GM04503 (cell line): ENCODE results near the gene KCNJ1.

Source experiments
- DNase-seq: peaks from one replicate; pipeline ENCODE4 v3.0.0-alpha.2; 2012; ENCODE audit warnings: low read depth

KCNJ1 gene

GRCh38 chr11:128822130-128822529, 45.0 kb downstream of the KCNJ1 start:
- DNase-seq, result no peak

GRCh38 chr11:128821556-128821955, 45.5 kb downstream of the KCNJ1 start:
- DNase-seq, result no peak

DNA sequence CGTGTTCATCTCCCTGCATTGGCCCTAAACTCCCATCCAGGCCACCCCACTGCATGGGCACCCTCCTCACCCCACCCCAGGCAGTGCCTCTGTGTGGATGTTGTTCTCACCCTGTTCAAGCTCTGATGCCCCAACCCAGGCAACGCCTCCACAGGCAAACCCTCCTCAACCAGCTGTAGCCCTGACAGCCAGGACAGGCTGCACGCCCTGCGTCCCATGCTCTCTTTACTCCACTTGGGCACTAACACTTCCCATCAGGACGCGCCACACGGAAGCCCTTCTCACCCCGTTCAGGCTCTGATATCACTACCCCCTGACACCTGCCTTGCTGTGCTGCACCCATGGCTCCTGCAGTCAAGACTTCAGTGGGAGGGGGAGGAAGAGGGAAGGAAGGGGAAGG, 47.9 kb downstream of the KCNJ1 start:
- no peak for DNase-seq

GRCh38 chr11:128814856-128815705, 52.0 kb downstream of the KCNJ1 start:
- peak; percentile 91 for DNase-seq

DNA sequence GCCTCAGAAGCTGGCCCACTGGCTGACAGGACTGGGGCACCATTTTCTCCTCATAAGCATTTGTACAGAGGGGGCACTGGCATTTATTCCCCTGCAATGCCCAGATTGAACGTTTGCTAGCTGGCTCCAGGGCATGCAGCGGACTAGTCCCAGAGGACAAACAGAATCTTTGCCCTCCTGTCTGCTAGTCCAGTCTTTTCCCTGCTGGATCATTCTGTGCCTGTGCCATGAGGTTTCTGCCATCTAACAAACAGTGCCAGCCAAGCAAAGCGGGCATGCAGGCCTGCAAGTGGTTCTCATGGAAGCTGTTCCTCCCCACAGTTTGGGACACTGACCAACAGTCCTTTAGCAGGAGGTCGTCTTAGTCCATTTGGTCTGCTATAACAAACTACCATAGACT, 53.4 kb downstream of the KCNJ1 start:
- DNase-seq, result no peak

DNA sequence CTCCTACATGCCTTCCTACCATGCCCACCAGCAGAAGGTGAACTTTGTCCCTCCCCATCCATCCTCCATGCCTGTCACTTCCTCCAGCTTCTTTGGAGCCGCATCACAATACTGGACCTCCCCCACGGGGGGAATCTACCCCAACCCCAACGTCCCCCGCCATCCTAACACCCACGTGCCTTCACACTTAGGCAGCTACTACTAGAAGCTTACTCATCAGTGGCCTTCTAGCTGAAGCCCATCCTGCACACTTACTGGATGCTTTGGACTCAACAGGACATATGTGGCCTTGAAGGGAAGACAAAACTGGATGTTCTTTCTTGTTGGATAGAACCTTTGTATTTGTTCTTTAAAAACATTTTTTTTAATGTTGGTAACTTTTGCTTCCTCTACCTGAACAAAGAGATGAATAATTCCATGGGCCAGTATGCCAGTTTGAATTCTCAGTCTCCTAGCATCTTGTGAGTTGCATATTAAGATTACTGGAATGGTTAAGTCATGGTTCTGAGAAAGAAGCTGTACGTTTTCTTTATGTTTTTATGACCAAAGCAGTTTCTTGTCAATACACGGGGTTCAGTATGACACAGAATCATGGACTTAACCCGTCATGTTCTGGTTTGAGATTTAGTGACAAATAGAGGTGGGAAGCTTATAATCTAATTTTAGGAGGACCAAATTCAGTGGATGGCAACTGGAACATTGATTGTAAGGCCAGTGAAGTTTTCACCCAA, 56.1 kb downstream of the KCNJ1 start:
- no peak for DNase-seq

DNA sequence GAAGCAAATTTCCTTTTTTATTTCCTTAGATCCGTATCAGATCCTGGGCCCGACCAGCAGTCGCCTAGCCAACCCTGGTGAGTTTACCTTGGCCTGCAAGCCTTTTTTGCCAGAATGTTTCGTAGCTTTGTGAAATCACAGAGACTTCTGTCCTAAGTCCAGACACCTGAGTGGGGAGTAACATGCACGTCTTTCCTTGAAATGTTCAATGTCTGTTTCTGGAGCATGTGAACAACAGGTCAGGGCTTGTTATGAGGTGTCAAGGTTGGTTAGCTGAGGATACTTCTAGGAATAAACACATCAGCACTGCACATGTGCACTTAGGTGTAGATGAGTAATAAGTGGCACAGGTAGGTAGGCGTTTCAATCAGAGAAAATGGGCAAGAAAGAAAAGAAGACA, 58.0 kb downstream of the KCNJ1 start:
- no peak for DNase-seq

DNA sequence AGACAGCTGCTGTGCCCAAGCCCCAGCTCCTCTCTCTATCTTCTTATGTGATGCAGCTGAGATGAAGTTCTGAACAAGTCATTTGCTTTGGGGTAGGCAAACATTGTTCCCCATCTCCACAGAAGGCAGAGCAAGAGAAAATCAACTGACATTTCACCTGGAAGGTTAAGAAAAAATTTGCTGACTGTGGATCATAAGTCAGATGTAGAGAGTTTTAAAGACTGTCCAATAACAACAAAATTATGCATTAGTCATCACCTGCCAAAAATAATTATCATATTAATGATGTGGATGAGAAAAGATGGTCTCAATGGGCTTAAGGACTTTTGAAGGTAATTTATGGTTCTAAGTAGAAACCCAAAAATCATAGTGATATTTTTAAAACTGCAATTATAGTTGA, 59.2 kb downstream of the KCNJ1 start:
- no peak for DNase-seq

DNA sequence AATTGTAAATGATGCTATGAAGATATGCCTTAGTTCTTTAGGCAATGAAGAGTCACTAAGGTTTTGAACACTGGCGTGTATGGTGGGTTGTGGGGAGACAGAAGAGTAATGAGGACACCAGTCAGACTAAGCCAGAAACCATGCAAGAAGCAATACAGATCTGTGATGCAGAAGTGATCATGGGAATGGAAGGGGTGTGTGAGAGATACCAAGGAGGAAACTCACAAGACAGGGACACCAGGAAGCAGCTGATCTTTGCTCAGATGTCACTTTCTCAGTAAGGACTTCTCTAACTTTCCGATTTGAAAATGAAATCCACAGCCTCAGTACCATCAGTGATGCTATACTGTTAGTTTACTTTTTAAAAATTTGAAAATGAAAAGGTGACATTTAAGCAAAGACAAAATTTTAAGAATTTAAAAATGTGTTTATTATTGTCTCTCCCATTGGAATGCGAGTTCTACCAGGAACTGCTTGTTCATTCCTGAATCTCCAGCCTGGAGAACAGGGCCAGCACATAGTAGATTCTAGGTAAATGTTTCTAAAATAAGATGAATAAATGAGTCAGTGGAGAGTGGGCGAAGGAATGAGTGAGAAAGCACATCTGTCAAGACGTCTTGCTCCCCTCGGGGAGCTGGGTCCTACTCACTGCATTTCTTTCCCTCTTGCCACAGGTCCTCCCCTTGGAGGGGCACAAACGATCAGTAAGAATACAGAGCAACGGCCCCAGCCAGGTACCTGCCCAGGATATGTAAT, 60.4 kb downstream of the KCNJ1 start:
- no peak for DNase-seq

- DNase-seq, result no peak
Measured at GRCh38 chr11:128804481-128804880, 62.6 kb downstream of the KCNJ1 start.

DNA sequence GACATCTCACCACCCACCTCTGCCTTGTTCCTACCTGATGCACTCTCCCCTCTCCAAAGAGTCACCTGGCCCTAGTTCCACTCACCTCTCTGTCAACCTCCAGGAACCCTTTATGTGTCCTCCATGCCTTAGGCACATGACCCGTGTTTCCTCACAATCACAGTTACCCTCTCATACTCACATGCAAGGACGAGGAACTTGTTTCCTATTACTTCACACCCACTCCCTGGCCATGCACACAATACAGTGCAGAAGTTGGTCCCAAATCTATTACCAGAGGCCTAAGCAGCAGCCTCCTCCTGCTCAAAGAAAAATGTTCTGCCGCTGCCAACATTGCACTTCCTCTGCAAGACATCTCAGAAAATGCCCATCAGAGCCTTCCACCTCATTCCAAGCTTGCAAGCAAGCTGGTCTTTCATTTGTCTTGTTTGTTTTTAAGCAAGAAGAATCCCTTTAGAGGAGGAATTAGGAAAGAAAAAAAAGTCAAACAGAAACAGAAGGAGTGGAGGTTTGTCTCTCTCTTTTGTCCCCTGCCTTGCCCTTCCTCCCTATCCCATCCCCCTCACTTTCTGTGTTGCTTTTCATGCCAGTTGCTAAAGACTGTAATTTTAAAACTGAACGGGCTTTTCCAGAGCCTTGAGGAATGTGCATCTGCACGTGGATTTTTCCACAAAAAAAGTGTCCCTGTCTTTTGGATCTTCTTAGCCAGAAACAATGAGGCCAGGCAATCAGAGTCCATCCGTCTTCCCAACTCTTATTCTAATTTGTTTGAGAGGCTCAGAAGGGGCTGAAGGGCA, 63.4 kb downstream of the KCNJ1 start:
- no peak for DNase-seq

DNA sequence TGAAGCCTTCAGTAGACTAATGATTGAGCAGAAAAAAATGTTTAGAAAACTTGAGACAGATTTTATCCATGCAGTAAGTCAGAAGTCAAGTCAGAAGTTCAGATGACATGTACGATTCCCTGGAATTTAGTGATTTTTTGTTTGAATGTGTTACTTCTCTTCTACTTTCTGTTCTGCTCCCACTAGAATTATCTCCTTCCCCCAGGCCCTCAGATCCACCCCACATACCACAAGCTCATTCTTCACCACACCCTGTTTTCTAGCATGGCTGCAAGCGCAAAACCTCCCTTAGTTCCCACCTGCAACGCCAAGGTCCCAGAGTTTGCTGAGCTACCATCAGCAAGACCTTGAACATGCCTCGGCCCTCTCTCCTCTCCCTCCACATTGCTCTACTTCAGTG, 64.1 kb downstream of the KCNJ1 start:
- DNase-seq, result no peak

DNA sequence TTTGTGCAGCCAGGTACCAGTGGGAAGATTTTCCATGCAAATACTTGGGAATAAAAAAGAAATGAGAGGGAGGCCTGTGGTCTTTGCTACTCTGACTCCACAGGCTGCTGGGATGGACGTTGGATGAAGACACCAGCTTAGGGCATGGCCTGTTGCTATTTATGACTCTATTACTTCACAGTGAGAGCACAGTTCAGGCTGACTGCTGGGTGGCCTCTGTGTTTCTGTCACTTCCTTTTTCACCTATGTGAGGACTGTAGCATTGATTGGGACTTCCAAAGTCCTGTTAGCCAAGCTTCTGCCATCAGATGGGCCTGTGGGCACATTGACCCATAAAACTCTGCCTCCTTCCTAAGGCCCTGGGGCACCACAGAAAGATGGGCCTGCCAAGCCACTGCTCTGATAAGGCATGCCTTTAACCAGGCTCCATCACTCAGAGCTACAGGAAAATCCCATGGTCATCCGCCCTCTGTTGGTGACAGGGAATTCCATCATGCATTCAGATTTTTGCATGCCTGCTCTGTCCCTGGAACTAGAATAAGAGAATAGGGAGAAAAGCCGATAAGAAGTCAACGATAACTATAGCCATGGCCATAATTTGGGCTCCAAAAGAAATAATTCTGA, 64.6 kb downstream of the KCNJ1 start:
- DNase-seq, result no peak

DNA sequence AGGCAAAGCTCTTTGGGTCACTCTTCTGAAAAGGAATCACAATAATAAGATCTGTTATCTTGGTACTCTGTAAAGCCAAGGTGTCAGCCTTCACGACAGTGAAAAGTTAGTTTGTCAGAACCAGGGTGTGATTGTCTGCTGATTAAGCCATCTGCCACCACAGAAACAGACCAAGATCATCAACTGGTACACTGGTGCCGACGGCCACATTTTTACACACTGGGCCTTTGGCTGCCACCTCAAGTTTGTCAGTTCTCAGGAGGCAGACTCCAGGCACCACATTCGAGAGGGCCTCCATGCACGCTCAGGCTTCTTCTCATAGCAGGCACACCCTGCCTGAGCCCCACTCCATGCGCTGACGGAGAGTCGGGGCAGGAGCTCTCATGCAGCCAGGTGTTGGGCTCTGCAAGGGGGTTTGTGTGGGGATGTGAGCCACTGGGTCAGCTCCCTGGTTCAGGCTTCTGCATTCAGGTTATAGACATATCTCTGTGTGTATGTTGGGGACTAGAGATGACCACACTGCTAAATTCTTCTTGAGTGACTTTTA, 66.2 kb downstream of the KCNJ1 start:
- no peak for DNase-seq

GRCh38 chr11:128796270-128796669, 70.8 kb downstream of the KCNJ1 start:
- no peak for DNase-seq

DNA sequence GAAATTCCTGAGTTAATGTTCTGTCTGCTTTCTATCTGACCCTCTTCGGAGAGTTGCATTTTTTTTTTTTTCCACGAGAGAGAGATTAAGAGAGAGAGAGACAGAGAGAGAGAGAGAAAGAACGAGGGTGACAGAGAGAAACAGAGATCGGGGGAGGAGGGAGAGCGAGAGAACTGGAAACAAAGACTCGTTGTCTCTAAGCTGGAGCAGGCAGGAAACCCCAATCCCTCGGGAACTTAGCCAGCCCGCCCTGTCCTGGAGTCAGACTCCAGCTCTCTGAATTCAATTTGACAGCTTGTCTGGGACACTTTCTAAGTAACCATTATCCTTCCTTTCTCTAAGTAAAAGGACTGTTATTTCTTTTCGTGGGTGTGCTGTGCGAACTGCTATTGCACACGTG, 76.9 kb downstream of the KCNJ1 start:
- no peak for DNase-seq

DNA sequence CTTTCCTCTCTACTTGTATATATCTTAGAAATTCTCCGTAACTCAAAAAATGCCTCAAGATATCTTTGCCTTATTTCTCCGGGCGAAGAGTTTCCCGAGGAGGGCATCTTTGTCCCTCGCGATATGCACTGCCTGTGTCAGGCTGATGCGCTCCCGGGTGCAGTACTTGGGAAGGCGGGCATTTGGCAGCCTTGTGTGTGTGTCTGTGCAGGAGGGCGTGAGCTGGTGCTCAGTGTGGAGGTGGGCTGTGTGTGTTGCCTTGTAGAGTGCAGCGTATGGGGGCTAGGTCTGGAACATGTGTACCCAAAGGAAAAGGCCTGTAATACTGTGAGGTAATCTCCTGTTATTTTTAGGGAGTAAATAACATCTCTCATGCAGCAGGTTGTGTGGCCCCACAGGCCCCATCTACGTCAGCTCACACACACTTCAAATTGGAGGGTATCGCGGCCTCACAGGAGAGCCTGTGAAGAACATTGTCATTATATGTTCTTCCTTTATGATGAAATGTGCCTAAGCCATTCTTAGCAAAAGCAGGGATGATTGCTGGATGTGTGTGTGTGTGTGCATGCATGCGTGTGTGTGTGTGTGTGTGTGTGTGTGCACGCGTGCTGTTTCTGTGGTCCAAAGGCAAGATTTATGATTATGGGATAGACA, 77.5 kb downstream of the KCNJ1 start:
- no peak for DNase-seq
